Karpas-422 (cell line): ENCODE measurements around the gene NFE2L2. TPM values are rescaled to one million over a fixed set of nuclear protein-coding genes. Genes with fewer than 3 reads are reported as not detected.

ENCODE experiments used
- DNase-seq: peaks from one replicate; pipeline ENCODE4 v3.0.0-alpha.2; 2015
- H2AFZ ChIP-seq: fragments of 200-600 bp; sonication (generic); 2 replicates; pipeline ENCODE4 v1.6.1; 2014; ENCODE audit warnings: antibody characterized with exemption, low read length, mixed read lengths
- H3K27ac ChIP-seq: fragments of 200-600 bp; sonication (generic); 2 replicates; pipeline ENCODE4 v1.5.1; 2014; ENCODE audit warnings: mild to moderate bottlenecking, low read length, moderate library complexity
- H3K27me3 ChIP-seq: fragments of 200-600 bp; sonication (generic); 2 replicates; pipeline ENCODE4 v1.6.1; 2014; ENCODE audit warnings: low read length, mixed read lengths
- H3K36me3 ChIP-seq: fragments of 200-600 bp; sonication (generic); 2 replicates; pipeline ENCODE4 v1.6.1; 2014; ENCODE audit warnings: low read length, mixed read lengths; ENCODE audit not compliant: insufficient read depth
- H3K4me1 ChIP-seq: fragments of 200-600 bp; sonication (generic); 2 replicates; pipeline ENCODE4 v1.6.1; 2014; ENCODE audit warnings: mild to moderate bottlenecking, low read length, mixed read lengths
- H3K4me2 ChIP-seq: fragments of 200-600 bp; sonication (generic); 2 replicates; pipeline ENCODE4 v1.6.1; 2014; ENCODE audit warnings: low read length, low read depth, mild to moderate bottlenecking; ENCODE audit not compliant: poor library complexity, severe bottlenecking
- H3K4me3 ChIP-seq: fragments of 200-600 bp; sonication (generic); 2 replicates; pipeline ENCODE4 v1.5.1; 2014; ENCODE audit warnings: mild to moderate bottlenecking, antibody characterized with exemption, low read length, mixed read lengths
- H3K79me2 ChIP-seq: fragments of 200-600 bp; sonication (generic); 2 replicates; pipeline ENCODE4 v1.6.1; 2014; ENCODE audit warnings: mild to moderate bottlenecking, low read length, mixed read lengths
- H3K9ac ChIP-seq: fragments of 200-600 bp; sonication (generic); 2 replicates; pipeline ENCODE4 v1.6.0; 2014; ENCODE audit warnings: low read length
- H3K9me2 ChIP-seq: fragments of 200-600 bp; sonication (generic), shearing (Covaris generic); replicated peaks from 2 replicates; pipeline ENCODE4 v1.6.0; 2014; ENCODE audit warnings: mild to moderate bottlenecking, low read length, moderate library complexity; ENCODE audit not compliant: insufficient read depth
- H3K9me3 ChIP-seq: fragments of 300-700, 200-600 bp; sonication (generic); 2 replicates; pipeline ENCODE4 v1.6.1; 2014; ENCODE audit warnings: low read length, mixed read lengths
- H4K20me1 ChIP-seq: fragments of 200-600 bp; sonication (generic); 2 replicates; pipeline ENCODE4 v1.6.1; 2014; ENCODE audit warnings: mild to moderate bottlenecking, antibody characterized with exemption, low read length, low read depth; ENCODE audit not compliant: insufficient read depth
- total RNA-seq: library from RNA; depleted of rRNA; stranded (reverse); fragments of >200 nt; shearing (Covaris generic); gene quantifications from 2 replicates; pipeline ENCODE4 v1.2.3, GENCODE V29; 2014; ENCODE audit warnings: low replicate concordance

Gene NFE2L2
- total RNA-seq, 1 experiment from 2014 or later = 66.7 TPM

DNA sequence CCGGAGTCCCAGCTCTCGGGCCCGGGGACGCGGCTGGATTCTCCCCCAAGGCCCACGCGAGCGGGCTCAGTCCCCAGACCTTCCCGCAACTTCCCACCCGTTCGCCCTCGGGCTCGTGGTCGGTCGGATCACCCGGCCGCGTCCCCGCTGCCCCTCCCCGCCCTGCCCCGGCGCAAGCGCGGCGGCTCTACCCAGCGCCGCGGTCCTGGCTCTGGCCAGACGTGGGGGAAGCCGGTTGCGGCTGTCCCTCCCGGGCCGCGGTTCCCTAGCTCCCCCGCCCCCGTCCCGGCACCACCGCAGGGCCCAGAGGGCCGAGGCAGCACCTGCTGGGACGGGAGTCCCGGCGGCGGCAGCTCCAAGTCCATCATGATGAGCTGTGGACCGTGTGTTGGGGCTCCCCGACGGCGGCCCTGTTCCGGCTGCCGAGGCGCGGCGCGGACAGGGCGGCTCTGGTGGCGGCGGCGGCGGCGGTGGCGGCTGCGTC, 276 bp downstream of the NFE2L2 start:
- Histone ChIP-seq H3K9me2 (no peaks in the 10 kb centered on the region), H3K79me2 (peaks cover 52% of the 10 kb centered on the region), H3K9ac (peak overlapping the region; percentile 98), H3K4me3 (peak overlapping the region; percentile 77), H4K20me1 (peaks cover 27% of the 10 kb centered on the region; the same call in 1 of the 2 replicates), H3K9me3 (no peaks in the 10 kb centered on the region), H3K27ac (peak overlapping the region; percentile 85), H3K36me3 (peaks cover 31% of the 10 kb centered on the region), H3K27me3 (no peaks in the 10 kb centered on the region), H3K4me2 (peak overlapping the region; percentile 93), H2AFZ (no peak overlapping the region), H3K4me1 (peaks cover 41% of the 10 kb centered on the region)
- DNase-seq = no peak

DNA sequence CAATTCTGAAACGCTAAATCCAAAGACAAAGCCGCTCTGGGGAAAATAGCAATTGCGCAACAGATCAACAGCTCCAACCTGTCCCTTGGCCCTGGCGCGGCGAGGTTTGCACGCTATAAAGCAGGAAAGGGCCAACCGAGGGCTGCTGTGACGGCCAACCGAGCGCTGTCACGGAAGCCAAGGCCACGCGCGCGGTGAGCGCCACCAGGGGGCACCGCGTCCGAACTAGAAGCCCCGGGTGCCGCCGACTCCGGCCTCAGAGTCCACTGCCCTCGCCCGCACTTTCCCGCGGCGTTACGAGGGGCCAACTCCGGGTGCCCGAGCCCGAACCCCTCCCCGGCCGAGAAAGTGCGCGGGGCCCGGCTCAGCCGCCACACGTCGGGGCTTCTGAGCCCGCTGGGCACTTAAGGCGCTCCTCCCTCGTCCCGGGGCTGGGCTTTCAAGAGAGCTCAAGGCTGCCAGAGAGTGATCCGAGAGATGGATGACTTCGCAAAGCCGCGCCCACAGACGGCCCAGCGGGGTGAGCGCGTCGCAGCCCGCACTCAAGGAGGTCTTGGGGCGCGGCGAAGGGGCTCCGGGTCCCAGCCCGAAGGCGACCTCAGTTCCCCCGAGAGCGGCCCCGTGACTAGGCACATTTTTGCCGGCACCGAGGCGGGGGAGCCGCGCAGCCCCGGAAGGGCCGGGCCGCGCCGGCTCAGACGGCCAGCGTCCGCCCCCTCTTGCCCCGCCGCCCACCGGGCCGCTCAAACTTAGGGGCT, 897 bp downstream of the NFE2L2 start:
- Histone ChIP-seq H4K20me1 (peaks cover 33% of the 10 kb centered on the region), H3K9me3 (no peaks in the 10 kb centered on the region), H3K79me2 (peaks cover 58% of the 10 kb centered on the region), H3K4me1 (peaks cover 41% of the 10 kb centered on the region), H3K27ac (peak overlapping the region; percentile 85), H3K36me3 (peaks cover 37% of the 10 kb centered on the region), H3K9ac (peak overlapping the region; percentile 98), H3K4me2 (peak overlapping the region; percentile 93), H2AFZ (no peak overlapping the region), H3K27me3 (no peaks in the 10 kb centered on the region), H3K4me3 (peak overlapping the region; percentile 77), H3K9me2 (no peaks in the 10 kb centered on the region)
- DNase-seq = peak; percentile 97

DNA sequence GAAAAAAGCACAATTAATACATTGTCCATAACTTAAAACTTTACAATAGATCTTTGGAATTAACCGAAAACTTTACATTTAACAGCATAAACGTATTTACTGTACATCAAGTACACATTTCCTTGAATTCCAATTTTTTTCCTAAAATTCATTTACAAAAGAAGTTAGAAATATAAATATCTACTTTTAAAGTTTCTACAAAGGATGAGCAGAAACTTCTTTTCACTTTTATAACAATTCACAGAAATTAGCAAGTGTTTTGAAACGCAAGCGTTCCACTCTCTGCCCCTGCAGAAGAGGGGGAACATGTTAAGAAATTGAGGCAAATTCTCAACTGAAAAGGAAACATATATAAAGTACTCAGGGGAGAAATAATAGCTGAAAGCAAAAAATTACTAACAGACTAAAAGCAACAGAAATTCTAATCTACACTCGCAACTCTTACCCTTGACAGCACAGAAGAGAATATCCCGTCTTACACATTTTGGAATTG, 1.5 kb downstream of the NFE2L2 start:
- Histone ChIP-seq H3K27ac (peak overlapping the region; percentile 85), H3K9ac (peak overlapping the region; percentile 98), H3K9me2 (no peaks in the 10 kb centered on the region), H3K4me1 (peaks cover 41% of the 10 kb centered on the region), H3K27me3 (no peaks in the 10 kb centered on the region), H3K9me3 (no peaks in the 10 kb centered on the region), H3K79me2 (peaks cover 64% of the 10 kb centered on the region), H4K20me1 (peaks cover 37% of the 10 kb centered on the region), H3K4me3 (peak overlapping the region; percentile 77), H2AFZ (no peak overlapping the region), H3K4me2 (peak overlapping the region; percentile 93), H3K36me3 (peaks cover 41% of the 10 kb centered on the region)
- no peak for DNase-seq

DNA sequence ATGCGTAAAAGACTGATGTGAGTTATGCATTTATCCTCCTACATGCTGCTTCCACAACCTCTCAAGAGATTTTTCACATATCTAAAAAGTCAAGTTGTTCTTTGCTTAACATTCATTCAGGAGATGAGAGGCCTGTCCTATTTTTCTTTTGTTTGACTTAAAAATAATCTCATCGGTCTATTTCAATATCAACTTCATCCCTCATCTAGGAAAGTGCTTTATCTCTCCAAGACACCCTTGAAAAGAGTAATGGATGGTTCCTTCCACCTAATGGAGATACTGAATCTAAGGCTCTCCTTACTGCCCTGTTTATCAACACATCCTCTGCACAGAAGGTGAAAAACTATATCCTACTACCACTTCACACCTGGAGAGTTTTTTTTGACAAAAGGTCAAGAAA, 2.4 kb downstream of the NFE2L2 start:
- peak overlapping the region; percentile 85 for H3K27ac ChIP-seq
- peak overlapping the region; percentile 93 for H3K4me2 ChIP-seq
- H3K4me3 ChIP-seq = peak overlapping the region; percentile 77
- H3K36me3 ChIP-seq = peaks cover 44% of the 10 kb centered on the region
- no peak overlapping the region for H2AFZ ChIP-seq
- no peak for DNase-seq
- H3K9me3 ChIP-seq = no peaks in the 10 kb centered on the region
- no peaks in the 10 kb centered on the region for H3K9me2 ChIP-seq
- H3K79me2 ChIP-seq = peaks cover 74% of the 10 kb centered on the region
- no peaks in the 10 kb centered on the region for H3K27me3 ChIP-seq
- peaks cover 49% of the 10 kb centered on the region for H3K4me1 ChIP-seq
- H4K20me1 ChIP-seq = peaks cover 46% of the 10 kb centered on the region
- H3K9ac ChIP-seq = peak overlapping the region; percentile 98

- Histone ChIP-seq H2AFZ (no peak overlapping the region), H3K9ac (peak overlapping the region; percentile 98), H4K20me1 (peaks cover 53% of the 10 kb centered on the region), H3K9me3 (no peaks in the 10 kb centered on the region), H3K9me2 (no peaks in the 10 kb centered on the region), H3K4me1 (peaks cover 53% of the 10 kb centered on the region), H3K4me3 (peak overlapping the region; percentile 77), H3K79me2 (peaks cover 81% of the 10 kb centered on the region), H3K27me3 (no peaks in the 10 kb centered on the region), H3K27ac (peak overlapping the region; percentile 85), H3K4me2 (peak overlapping the region; percentile 93), H3K36me3 (peaks cover 44% of the 10 kb centered on the region)
- no peak for DNase-seq
These were observed 3.1 kb downstream of the NFE2L2 start for GRCh38 chr2:177261116-177262060.

DNA sequence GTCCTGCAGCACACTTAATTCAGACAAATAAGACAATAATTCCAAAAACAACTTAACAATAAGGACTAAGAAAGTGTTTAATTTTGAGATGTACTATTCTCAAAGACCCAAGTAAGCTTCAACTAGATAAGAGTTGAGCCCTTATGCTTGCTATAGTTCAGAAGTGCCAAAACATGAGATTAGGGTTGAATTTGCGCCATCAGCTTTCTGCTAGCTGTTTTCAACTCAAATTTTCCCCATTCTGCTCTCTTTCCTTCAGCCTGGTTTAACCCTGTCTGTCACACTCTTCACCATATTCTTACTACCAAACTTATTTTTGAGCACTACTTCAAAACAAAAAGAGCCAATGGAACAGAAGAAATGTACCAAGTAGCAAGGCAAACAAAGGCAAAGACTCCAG, 4.1 kb downstream of the NFE2L2 start:
- H3K4me1 ChIP-seq = peaks cover 53% of the 10 kb centered on the region
- H3K9me3 ChIP-seq = no peaks in the 10 kb centered on the region
- no peaks in the 10 kb centered on the region for H3K9me2 ChIP-seq
- peaks cover 57% of the 10 kb centered on the region for H4K20me1 ChIP-seq
- no peak overlapping the region for H3K4me2 ChIP-seq
- H2AFZ ChIP-seq = no peak overlapping the region
- H3K27me3 ChIP-seq = no peaks in the 10 kb centered on the region
- H3K27ac ChIP-seq = peak overlapping the region; percentile 52; the same call in 1 of the 2 replicates
- no peak for DNase-seq
- no peak overlapping the region for H3K9ac ChIP-seq
- peaks cover 44% of the 10 kb centered on the region for H3K36me3 ChIP-seq
- H3K4me3 ChIP-seq = no peak overlapping the region
- H3K79me2 ChIP-seq = peaks cover 91% of the 10 kb centered on the region

DNA sequence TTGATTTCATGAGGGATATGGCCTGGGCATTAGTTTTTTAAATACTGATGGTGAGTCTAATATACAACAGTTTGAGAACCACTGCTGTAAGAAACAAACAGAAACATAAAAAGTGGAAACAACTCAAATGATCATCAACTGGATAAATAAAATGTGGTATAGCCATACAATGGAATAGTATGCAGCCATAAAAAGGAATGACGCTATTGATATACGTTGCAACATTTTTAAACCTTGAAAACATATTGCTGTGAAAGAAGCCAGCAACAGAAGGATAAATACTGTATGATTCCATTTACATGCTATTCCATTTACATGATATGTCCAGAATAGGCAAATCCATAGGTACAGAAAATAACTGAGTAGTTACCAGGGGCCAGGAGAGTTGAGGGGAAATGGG, 6.5 kb downstream of the NFE2L2 start:
- Histone ChIP-seq H3K4me2 (no peak overlapping the region), H3K4me3 (no peak overlapping the region), H3K9ac (no peak overlapping the region), H3K9me2 (no peaks in the 10 kb centered on the region), H2AFZ (no peak overlapping the region), H3K4me1 (peaks cover 72% of the 10 kb centered on the region), H3K9me3 (no peaks in the 10 kb centered on the region), H3K36me3 (peaks cover 44% of the 10 kb centered on the region), H3K79me2 (peaks cover 100% of the 10 kb centered on the region), H4K20me1 (peaks cover 79% of the 10 kb centered on the region), H3K27me3 (no peaks in the 10 kb centered on the region), H3K27ac (0 out of 2 replicates have a peak overlapping the region, but pooled peaks have one; percentile 54)
- DNase-seq = no peak
